HG02981 (cell line): ENCODE measurements around the gene CALHM5.

ENCODE experiments used
- ATAC-seq: cut with Tn5 transposase; IDR thresholded peaks from one replicate; pipeline ENCODE4 v1.9.1; 2021; ENCODE audit warnings: mild to moderate bottlenecking, moderate library complexity; ENCODE audit not compliant: unreplicated experiment

Gene CALHM5

DNA sequence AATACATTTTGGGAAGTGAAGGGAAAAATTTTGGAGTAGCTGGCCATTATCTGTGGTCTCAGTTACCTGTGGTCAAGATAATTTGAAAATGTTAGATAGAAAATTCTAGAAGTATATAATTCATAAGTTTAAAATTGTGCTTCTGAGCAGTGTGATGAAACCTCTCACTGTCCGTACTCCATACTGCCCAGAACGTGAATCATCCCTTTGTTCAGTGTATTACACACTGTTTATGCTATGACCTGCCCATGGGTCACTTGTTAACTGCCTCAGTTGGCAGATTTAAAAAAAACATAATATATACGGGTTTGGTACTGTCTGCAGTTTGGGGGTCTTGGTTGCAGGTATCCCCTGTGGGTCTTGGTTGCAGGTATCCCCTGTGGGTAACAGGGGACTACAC is 4.1 kb upstream of the CALHM5 start:
- no peak for ATAC-seq

DNA sequence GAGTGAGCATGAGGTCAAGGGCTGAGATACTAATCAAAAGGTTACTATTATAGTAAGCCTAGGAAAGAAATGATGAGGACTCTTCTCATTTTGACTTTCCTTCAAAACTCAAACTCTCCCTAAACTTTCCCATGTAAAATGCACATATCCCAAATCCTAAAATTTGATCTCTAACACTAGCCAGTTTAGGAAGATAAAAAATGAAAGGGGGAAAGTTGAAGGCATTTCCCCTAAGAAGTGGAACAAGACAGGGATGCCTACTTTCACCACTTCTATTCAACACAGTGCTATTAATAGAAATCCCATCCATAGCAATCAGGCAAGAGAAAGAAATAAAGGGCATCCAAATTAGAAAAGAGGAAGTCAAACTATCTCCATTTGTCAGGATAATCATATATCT is 2.9 kb upstream of the CALHM5 start:
- no peak for ATAC-seq

DNA sequence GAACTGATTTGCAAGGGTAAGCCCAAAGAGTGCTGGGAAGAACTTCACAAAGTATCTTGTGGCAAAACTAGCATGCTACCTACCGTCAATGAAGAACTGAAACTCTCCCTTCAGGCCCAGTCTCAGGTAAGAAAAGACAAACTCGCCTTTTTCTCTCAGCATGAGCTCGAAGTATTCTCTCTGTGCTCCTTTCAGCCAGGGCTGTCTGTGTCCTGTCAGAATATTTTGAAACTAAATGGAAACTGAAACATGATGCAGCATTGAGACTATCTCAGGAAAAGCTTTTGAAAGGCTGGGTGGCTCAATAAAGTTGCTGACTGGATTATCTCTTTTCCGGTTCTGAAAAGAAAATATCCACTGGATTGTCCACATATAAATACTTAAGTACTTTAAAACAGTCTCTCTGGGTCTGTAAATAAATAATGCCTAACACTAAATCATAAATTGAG is 696 bp downstream of the CALHM5 start:
- peak; percentile 71 for ATAC-seq

DNA sequence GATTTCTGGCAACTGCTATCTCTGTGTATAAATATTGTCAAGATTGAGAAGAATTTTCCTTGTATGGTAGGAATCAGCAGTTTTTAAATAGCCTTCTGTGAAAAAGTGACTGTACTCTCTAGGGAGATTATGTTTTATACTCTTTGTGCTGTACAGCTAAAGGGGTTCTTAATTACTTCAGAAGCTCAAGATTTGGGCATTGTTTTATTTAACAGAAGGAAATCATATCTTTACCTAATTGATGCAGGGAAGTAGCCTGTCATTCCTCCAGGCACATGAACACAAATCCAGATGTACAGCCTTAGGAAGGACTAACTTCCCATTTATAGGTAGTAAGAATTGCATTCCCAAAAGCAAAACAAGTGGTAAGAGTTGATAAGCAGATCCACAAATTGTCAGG is 1.3 kb downstream of the CALHM5 start:
- ATAC-seq: no peak

DNA sequence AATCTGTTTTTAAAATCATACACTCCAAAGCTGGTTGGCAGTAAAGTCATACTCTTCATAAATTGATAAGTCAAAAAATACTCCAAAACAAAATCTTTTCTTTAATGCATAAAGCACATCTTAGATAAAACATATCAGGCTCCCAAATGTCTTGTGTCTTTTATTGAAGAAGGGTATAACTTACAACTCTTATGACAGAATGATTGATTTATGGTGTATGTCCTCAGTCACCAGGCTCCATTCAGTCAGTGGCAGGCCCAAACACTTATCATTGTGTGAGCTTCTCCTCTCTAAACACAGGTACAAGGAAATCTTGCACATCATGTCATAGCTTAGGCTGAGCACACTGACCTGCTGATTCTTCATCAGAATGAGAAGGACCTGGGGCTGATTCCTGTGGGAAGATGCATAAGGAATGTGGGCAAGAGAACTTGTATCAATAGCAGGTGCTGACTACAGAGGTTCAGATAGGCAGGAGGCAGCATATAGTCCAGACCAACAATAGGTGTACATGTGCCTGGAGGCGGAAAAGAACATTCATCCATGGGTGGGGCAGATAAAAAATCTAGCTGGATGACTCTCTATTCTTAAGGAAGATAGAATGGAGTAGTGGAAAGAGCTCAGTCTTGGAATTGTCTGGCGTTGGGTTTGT is 1.9 kb downstream of the CALHM5 start:
- no peak for ATAC-seq

DNA sequence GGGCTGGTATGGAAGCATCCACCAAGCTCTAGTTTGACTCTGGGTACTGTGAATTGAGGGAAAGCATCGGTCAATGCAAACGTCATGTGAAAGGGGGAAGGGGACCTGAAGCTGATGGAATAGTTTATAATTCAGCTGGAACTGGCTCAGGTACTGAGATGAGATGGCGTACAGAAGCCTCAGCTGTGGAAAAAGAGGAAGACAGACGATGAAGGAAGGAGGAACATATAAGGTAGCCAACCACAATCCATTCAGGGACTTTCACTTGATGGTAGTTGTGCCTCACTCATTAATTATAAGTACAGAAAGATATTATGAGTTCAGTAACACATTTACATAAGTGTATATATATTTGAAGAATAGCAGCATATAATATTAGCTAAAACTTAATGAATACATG is 2.7 kb downstream of the CALHM5 start:
- no peak for ATAC-seq

DNA sequence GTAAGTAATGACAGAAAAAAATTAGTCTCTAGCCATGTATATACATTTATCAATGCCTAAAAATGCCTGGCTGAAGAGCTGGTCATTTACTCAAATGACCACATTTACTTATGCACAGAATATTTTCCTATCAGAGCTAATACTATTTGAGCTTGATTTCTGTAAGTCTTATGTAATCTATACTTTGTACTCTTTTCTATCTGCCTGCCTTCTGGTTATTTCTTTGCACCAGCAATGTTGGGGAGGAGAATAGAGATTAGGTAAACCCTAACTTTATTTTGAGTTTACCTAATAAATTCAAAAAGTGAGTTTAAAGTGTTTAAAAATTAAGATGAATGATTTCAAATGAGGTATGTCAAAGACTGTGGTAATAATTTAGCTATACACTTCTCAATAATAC is 3.7 kb downstream of the CALHM5 start:
- ATAC-seq: no peak

DNA sequence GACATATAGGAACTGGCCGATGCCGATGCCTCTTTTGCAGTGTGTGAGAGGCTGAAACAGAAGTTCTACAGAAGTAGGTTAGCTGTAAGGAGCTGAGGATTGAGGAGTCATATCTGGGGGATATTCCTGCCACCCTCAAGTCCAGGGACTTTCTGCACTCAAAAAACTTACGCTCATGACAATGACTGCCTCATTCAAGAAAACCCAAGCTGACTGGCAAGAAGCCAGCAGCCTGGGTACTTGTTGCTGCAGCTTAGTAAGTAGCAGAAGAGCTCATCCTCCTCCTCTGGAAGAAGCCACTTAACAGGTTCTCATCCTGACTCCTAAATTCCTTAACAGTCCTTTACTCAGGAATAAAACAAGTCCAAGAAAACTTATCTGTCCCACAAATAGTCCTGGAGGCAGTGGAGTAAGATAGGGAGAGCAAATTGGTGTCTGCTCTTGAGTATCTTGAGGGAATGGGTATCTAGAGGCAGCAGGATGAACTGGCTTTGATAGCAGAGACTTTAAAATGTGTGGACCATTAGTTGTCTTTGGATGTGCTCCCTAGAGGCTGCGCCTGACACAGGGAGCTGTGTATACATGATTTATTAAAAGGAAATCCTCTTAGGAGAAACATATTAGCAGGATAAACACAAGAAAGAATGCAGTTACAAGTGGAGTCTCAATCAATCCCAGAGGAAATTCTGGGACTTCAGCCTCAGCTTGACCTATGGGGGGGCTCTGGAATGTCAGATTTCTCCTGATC is 7.4 kb downstream of the CALHM5 start:
- ATAC-seq: no peak

DNA sequence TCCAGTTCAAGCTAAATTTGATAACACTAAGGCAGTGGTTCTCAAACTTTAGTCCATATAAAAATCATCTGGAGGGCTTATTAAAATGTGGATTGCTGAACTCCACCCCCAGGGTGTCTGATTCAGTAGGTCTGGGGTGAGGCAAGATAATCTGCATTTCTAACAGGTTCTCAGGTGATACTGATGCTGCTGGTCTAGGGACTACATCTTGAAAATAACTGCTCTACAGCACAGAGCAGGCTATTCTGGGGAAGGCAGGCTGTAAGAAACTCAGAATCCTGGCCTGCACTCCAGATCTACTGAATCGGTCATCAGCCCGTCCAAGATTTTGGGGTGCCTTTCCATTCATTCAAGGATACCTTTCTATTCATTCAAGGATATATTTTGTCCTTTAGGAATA is 11.5 kb downstream of the CALHM5 start:
- no peak for ATAC-seq

DNA sequence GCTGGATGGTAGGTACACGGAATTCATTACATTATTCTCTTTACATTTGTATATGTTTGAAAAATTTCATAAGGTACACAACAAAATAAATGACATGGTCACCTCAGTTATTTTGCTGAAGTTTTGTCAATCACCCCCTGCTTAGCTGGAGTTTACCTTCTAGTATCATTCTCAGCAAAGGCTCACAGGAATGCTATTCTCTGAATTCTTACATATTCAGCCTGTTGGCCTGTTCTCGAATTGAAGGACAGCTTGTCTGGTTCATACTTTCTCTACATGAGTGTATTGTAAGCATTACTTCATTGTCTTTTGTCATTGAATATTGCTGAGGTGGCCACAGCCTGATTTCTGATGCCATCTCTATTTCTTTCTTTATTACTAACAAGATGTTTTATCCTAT is 12.8 kb downstream of the CALHM5 start:
- ATAC-seq: no peak

DNA sequence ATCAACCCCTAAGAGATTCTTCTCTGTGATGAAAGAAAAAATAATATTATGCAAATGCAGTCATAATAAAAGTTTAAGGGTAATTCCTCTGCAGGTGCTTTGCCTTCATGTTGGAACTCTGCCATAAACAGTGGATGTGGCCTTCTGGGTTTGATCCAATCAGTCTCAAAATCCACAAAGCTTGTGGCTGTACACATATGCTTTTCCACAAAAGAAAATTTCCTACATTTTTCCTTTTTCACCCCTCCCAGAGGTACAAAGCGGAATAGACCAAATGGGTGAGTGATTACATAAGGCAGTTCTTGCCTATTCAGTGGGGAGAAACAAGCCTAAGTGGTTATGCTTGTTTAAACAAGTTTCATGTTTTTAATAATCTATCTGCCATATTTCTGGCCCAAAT is 16.7 kb downstream of the CALHM5 start:
- no peak for ATAC-seq

DNA sequence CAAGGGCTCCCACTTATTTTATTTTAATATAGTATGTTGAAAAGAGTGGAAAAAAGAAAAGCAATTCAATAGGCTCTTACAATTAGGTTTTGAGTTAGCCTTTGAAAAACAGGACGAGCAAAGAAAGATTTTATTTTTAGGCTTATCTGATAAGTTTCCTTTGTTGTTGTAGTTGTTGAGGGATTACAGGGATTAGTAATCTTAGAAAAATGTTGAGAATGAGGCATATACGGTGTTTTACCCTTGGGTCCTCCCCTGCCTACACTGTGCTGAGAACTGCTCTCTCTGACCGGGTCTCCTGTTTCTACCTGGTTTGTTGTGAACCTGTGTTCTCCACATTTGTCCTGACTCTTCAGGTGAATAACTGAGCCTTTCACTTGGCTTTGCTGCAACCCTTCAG is 17.3 kb downstream of the CALHM5 start:
- ATAC-seq: no peak

DNA sequence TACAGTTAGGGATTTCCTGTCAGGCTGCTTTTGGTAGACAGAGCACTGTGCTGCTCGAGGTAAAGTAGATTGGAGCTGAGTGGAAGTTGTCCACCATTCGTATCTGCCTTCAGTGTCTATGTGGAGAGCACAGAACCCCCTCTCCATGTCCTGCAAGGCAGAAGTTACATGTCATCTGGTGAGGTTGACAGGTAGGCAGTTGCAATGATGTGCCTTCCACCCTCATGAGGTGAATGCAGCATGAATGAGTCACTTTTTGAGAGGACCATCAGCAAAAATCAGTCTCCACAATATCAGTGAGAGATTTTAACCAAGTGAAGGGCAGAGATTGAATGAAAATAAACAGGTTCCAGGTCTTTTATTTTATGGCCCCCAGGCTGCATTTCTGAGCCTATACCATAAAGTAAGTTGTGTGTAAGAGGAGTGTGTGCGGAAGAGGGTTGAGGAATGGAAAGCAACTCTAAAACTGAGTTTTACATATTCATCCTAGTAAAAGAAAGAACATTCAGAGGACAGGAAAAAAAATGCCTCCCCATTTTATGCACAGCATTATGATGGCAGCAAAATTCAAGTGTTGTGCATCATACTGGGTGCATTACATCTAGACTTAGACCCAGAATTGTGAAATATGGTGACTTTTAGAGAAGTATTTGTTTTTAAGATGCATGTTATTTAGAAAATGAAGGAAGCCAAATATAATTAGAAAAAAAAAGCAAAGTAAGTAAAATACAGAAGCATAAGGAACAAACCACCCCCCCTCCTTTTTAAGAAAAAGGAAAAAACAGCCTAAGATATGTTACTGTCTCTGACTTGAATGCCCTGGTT is 18.2 kb downstream of the CALHM5 start:
- no peak for ATAC-seq

DNA sequence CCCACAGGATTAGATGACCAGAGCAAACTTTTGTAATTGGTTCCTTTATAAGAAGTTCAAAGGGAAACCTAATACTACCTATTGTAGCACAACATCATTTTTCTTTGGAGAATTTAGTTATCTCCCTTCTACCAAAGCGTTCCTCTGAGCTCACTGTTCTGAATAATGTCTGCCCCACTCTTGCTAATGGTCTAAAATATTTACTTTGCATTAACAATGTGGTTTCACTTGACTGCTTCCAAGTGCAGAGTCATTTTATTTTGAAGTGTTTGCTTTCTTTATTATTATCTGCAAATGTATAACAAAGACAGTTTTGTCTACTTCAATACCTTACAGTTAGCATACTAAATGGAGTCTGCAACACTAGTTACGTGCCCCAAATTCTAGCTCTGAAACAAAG is 19.0 kb downstream of the CALHM5 start:
- no peak for ATAC-seq

DNA sequence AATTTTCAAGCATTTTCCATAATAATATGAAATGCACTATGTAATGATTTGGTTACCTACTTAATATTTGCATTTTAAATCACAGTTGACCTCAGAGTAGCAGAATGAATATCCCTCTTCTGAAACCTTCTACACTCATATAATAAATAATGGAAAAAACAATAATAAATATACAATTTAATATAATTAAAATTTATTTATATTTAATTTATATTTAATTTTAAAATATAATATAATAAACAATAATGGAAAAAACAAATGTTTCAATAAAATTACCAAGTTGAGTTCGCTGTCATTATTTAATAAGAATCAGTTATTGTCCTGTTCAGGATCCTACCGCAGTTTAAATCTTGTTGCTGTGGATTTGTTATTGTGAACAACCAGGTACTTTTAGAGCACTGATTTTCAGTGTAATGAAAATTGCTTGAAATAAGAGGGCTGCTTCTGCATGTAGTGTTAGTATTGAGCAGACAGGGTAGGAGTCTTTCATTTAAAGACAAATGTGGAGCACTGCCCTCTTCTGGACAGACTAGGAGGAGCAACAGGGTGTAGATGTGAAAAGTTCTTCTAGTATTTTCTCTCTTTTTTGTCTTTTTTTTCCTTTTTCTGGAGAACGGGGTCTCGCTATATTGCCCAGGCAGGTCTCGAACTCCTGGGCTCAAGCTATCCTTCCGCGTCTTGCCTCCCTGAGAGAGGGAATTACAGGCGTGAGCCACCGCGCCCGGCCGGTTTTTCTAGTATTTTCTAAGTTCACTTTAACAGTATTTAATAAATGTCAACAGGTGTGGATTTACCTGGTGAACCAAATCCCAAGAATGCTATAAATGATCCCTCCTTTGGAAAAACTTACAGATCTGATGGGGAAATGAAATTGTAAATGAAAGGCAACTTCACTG is 20.5 kb downstream of the CALHM5 start:
- peak; percentile 78 for ATAC-seq

DNA sequence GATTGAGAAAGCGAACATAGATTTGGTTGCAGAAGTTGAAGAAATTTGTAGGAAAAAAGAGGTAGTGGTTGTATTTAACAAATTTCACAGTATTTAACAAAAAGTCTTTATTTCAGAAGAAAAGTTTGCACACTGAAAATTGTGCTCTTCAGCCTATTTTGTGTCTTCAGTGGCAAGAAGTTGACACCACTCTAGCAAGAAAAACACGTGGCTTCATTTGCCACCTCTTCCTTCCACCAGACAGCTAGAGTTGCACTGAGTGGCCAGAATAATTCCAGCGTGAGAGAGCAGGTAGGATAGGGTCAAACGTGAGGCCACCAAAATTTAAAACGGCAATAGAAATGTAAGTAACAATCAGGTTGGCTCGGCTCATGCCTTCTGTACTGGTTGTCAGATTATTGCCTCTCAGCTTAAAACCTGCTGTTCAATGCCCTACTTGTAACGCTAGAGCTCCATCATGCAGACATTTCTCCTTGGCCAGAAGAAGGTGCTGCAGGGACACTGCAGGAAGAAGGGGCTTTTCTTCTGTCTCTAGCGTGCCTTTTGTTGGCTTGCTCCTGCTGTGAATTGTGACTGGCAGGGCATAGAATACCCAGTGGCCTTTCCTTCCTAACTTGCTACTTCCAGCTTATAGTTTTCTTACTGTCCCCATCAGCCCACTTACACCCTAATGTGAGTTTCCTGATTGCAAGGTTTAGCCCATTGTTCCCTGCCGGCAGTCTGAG is 22.0 kb downstream of the CALHM5 start:
- ATAC-seq: no peak

DNA sequence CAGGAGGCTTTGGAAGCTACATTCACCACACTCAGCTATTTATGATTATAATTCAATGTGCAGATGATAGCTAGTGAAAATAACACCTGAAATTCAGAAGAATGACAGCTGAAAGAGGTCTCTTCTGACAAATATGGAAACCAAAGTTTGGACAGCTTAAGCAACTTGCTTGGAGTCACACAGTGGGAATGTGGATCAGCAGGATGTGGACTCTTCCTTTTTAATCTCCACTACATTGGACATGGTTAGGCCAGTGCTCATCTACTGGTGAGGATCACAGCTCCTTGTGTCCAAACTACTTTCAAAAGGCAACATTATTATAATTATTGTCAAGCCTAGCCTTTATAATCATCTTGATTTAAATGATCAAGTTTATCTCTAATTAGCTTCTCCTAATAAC is 23.7 kb downstream of the CALHM5 start:
- no peak for ATAC-seq

DNA sequence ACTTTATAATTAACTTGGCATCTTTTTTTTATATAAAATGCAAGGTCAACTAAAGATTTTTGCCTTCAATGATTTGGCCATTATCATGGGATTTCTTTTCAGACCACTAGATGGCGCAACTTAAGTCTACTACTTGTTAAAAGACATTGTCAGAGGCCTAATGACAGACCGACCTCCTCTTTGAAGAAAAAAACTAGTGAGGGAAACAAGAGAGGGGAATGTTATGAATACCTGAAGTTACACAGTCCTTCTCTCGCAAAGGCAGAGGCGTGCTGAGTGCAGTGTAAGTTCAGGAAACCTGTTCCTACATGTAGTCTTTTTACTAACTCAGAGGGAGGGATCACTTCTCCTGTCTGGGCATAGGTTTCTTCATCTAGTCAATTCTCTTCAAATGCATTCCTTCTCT is 24.8 kb downstream of the CALHM5 start:
- peak; percentile 37 for ATAC-seq

DNA sequence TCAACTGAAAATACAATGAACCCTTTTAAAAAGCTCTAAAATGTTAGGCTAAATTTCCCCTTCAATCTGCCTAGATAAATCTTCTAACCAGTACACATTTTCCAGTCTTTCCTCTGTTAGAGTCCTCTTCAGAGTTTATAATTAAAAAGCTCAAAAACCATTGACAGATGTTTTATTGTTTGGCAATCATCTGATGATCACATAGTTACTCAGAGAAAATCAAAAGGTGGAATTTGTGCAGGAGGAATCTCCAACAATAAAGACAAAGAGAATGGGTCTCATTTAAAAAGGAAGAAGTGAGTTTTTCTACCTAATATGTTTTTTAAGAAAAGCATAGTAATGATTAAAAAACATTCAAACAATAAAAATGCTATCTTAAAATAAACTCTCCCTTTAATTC is 31.0 kb downstream of the CALHM5 start:
- no peak for ATAC-seq

DNA sequence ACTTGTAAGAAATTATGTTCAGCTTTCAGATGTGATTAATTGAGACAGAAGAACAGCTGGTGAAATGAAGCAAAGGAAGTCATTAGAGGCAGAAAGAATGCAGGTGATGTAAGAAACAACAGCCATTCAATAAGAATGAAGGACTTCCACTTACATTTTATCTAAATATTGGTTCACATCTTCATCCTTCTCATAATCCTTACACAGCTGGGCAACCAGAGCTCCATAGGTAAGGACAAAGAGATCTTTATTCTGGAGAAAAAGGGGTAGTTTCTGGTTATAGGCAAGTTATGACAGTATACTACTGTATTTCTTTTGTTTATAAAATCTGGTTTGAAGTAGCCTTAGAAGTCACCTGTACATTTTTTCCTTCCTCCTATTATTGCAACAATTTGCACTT is 31.7 kb downstream of the CALHM5 start:
- ATAC-seq: no peak
